Pancreas (tissue), 10 donors: ENCODE data around the gene PEAK1. TPM values are rescaled to one million over a fixed set of nuclear protein-coding genes. Genes with fewer than 3 reads are reported as not detected.
A peak's percentile ranks its signal among the peaks of the same experiment; 100 is the strongest.

Experiments used
- ATAC-seq, 4 donors: fragments of 200-7000 bp; cut with Tn5 transposase; one replicate each; pipeline versions ENCODE4 v1.8.0 to v1.9.1; 2020; ENCODE audit warnings: mild to moderate bottlenecking in 4 of 4, moderate library complexity in 4 of 4
- DNase-seq, 6 donors: peaks; one replicate each; pipeline ENCODE4 v3.0.0-alpha.2; 2020
- FAIRE-seq: peaks from 2 replicates; lab custom pipeline; 2012; peaks lifted over from hg19 to GRCh38; lab: Jason Lieb, UNC
- H3K27ac ChIP-seq, 4 donors: fragments of 200-600 bp; sonication (generic); 1 replicate in 3 of 4; 2 replicates in 1 of 4; pipeline versions ENCODE4 v1.5.0 to v1.8.0; 2020
- H3K27me3 ChIP-seq, 4 donors: fragments of 200-600 bp; one replicate each; pipeline ENCODE4 v1.8.0; 2021
- H3K36me3 ChIP-seq, 3 donors: fragments of 200-600 bp; sonication (generic) in 1 of 3; one replicate each; pipeline versions ENCODE4 v1.5.0 to v1.8.0; 2020 to 2021
- H3K4me1 ChIP-seq, 3 donors: fragments of 200-600 bp; one replicate each; pipeline ENCODE4 v1.8.0; 2021
- H3K4me3 ChIP-seq, 4 donors: fragments of 200-600 bp; sonication (generic) in 2 of 4; one replicate each; pipeline versions ENCODE4 v1.5.0 to v1.8.0; 2020 to 2021
- H3K9me3 ChIP-seq, 4 donors: fragments of 200-600 bp; one replicate each; pipeline ENCODE4 v1.8.0; 2021
- WGBS, 2 donors: extraction: QIAGEN DNeasy Blood & Tissue Kit; methylation state at CpG; one replicate each; pipeline ENCODE4 v1.1.7; 2013; 5-methylcytosine and 5-hydroxymethylcytosine counted together
- intact Hi-C, 3 donors: fragments of 100-400 bp; cut with DNase I; formaldehyde crosslinking; loops; one replicate each; pipeline versions ENCODE4 v1.11.1 to v1.14.2; 2022
- polyA plus RNA-seq, 2 donors: library from polyadenylated mRNA; stranded (reverse); fragments of 200-250 nt; gene quantifications; one replicate each; pipeline ENCODE4 v1.2.3, GENCODE V29; 2013
- total RNA-seq, 6 donors: library from RNA; stranded (reverse); fragmentation: NEBNext Ultra II Directional in 4 of 6; extraction: Animal tissue kit (Norgen Biotek cat#: 25700) in 4 of 6; gene quantifications; one replicate each; pipeline versions ENCODE4 v1.2.1 to v1.2.4, GENCODE V29; 2021 to 2023
- TF ChIP-seq, protein P1 (sequence below), 4 donors: fragments of 200-600 bp; sonication (generic) in 3 of 4; IDR thresholded peaks; one replicate each; pipeline versions ENCODE4 v1.5.0 to v1.8.0; 2021; ENCODE audit warnings: antibody characterized with exemption in 4 of 4
- donor health status: healthy with polysubstance abuse.
- donor health status: DM: no; HTN: no; CAD: no; lungs with moderate emphysema.
- donor health status: DM: no; HTN: no; CAD: no.
- donor health status: control.
- donor health status: control.
- donor health status: Bipolar disorder and iron deficiency.
- donor health status: DM: yes; HTN: yes; CAD: no.
- donor health status: DM: no; HTN: no; CAD: no.
- donor health status: DM: no; HTN: no; CAD: no.
- donor health status: DM: yes; HTN: yes; CAD: no.

The PEAK1 gene
- total and polyA plus RNA-seq, 8 donors: 1.8 to 27.6 (median 12.1) TPM

DNA sequence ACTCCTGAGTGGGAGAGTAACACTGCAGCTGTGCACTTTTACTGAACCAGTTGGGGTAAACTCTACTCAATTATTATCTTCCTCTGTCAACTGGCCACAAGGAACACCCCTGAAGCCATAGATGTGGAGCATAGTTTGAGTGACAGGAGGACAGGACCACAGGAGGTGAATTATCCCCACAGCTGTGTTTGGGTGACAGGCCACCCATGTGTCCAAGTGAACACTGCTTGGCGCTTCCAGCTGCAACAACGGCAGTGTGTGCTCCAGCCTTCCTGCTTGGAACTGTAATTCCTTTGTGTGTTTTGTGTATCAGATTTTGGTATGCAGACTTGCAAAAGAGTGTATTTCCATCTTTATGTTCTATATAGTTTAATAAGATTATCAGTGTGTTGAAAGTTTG lies 328.8 kb downstream of the PEAK1 start:
- H3K27ac ChIP-seq: no peak overlapping the region
- 90 to 92% methylated on average over 2 of the region's 2 CpGs for WGBS, 2 donors
- no peaks in the 10 kb centered on the region for H3K36me3 ChIP-seq
- TF ChIP-seq, protein P1, sequence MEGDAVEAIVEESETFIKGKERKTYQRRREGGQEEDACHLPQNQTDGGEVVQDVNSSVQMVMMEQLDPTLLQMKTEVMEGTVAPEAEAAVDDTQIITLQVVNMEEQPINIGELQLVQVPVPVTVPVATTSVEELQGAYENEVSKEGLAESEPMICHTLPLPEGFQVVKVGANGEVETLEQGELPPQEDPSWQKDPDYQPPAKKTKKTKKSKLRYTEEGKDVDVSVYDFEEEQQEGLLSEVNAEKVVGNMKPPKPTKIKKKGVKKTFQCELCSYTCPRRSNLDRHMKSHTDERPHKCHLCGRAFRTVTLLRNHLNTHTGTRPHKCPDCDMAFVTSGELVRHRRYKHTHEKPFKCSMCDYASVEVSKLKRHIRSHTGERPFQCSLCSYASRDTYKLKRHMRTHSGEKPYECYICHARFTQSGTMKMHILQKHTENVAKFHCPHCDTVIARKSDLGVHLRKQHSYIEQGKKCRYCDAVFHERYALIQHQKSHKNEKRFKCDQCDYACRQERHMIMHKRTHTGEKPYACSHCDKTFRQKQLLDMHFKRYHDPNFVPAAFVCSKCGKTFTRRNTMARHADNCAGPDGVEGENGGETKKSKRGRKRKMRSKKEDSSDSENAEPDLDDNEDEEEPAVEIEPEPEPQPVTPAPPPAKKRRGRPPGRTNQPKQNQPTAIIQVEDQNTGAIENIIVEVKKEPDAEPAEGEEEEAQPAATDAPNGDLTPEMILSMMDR (IDR thresholded peaks at IDR 0.05): no peak
- H3K9me3 ChIP-seq: no peaks in the 10 kb centered on the region
- H3K4me3 ChIP-seq: no peak overlapping the region
- no peaks in the 10 kb centered on the region for H3K27me3 ChIP-seq
- no peak for DNase-seq
- intact Hi-C loops: no loop called here
- no peaks in the 10 kb centered on the region for H3K4me1 ChIP-seq
- no peak for ATAC-seq
- FAIRE-seq: no peak

DNA sequence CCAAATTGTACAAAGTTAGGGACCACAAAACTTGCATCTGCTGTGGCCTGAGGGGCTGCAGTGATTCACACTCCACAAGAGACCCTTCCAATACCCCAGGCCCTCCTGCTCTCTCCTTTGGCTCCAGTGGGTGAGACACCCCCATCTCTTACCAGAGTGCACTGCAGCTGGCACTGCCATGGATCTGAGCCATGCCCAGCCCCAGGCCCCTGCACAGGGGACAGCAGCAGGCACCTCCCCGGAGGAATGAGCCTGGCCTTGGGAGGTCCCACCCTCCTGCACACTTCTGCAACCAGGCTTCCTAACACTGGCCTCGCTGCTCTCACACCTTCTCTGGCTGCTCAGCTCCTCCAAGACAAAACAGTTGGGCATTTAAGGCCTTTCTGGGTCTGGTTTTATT lies 332.7 kb downstream of the PEAK1 start:
- no peaks in the 10 kb centered on the region for H3K36me3 ChIP-seq
- H3K27ac ChIP-seq: no peak overlapping the region
- TF ChIP-seq, protein P1 (IDR thresholded peaks at IDR 0.05): no peak
- no peak overlapping the region for H3K4me3 ChIP-seq
- no peak for FAIRE-seq
- WGBS, 2 donors: 76 to 78% methylated on average over 2 of the region's 2 CpGs
- H3K27me3 ChIP-seq: no peaks in the 10 kb centered on the region
- intact Hi-C loops: no loop called here
- ATAC-seq: no peak
- DNase-seq: no peak
- peaks cover 0 to 5% (median 0%) of the 10 kb centered on the region in 3 donors for H3K4me1 ChIP-seq
- H3K9me3 ChIP-seq: no peaks in the 10 kb centered on the region

DNA sequence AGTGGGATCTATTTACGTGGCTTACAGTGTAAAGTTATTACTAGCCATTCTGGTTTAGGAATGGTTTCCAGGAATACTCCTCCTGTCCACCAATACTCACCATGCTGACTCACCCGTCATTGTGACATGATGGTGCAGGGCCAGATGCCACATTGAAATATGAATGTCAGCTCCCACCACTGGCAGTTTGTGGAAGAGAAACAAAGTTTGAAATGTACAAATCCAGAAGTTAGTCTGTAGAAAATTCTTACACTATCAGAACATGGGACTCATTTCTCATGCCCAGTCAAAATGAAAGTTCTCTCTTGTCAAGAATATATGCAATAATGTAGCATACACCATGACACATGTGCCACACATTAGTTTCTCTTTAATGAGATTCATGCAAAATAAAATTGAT lies 334.6 kb downstream of the PEAK1 start:
- Histone ChIP-seq H3K4me1 (peaks cover 0 to 5% (median 0%) of the 10 kb centered on the region in 3 donors), H3K36me3 (no peaks in the 10 kb centered on the region), H3K9me3 (no peaks in the 10 kb centered on the region), H3K4me3 (no peak overlapping the region), H3K27ac (no peak overlapping the region), H3K27me3 (no peaks in the 10 kb centered on the region)
- TF ChIP-seq, protein P1 (IDR thresholded peaks at IDR 0.05): no peak
- DNase-seq: no peak
- ATAC-seq: peak in 1 of 4 donors; percentile 36
- intact Hi-C loops: no loop called here
- no peak for FAIRE-seq
- WGBS, 2 donors: 36% methylated on average over 2 of the region's 2 CpGs

DNA sequence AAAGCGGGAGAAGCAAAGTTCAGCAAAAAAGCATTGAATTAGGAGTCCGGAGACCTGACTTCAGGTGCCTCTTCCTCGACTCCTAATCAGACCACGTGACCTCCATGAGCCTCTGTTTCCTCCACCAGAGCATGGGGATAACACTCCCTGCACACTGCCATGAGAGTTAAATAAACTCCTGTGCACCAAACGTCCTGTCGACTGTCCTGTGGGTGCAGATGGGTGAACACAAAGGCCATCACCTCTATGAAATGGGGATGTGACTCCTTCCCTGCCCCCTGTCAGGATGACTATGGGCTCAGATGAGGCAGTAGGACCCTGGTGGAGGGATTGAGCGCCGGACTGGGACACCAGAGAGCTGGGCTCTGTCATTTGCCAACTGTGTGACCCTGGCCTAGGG lies 335.5 kb downstream of the PEAK1 start:
- ATAC-seq (no peak), FAIRE-seq (no peak), DNase-seq (no peak)
- H3K36me3 ChIP-seq: no peaks in the 10 kb centered on the region
- H3K4me1 ChIP-seq: peaks cover 0 to 5% (median 0%) of the 10 kb centered on the region in 3 donors
- no peaks in the 10 kb centered on the region for H3K9me3 ChIP-seq
- H3K27ac ChIP-seq: no peak overlapping the region
- H3K4me3 ChIP-seq: no peak overlapping the region
- H3K27me3 ChIP-seq: no peaks in the 10 kb centered on the region
- TF ChIP-seq, protein P1 (IDR thresholded peaks at IDR 0.05): no peak
- intact Hi-C loops: no loop called here
- WGBS, 2 donors: 91% methylated on average over 8 of the region's 8 CpGs

DNA sequence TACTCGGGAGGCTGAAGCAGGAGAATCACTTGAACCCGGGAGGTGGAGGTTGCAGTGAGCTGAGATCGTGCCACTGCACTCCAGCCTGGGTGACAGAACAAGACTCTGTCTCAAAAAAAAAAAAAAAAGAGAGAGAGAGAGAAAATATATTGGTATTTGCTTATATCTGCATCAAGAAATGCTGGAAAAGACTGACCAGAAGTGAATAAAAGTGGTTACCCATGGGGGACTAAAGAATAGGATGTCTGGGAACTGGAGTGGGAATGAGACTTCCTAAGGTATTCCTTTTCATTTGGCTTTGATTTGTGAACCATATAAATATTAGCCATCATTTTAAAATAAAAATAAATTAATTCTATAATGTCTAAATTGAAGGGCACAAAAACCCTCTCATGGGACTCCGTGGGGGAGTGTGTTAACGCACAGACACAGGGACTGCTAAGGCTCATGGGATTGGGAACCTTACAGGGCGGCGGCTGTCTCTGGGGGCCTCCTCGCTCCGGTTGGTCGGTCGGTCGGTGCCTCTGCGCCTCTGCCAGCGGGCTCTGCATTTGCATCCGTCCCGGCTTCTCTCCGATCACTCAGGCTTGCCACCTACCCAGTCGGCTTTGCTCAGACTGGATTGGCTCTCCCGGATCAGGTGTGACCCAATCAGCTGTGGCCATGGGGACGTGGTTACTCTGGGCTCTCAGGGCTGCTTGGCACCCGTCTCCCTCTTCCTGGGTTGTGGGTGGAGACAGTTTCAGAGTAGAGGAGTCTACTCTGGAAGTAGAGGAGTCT lies 336.3 kb downstream of the PEAK1 start:
- Histone ChIP-seq H3K4me3 (peak overlapping the region in 2 of 4 donors; percentile 16 to 26), H3K27me3 (no peaks in the 10 kb centered on the region), H3K36me3 (no peaks in the 10 kb centered on the region), H3K4me1 (peaks cover 0 to 5% (median 0%) of the 10 kb centered on the region in 3 donors), H3K9me3 (no peaks in the 10 kb centered on the region), H3K27ac (peak overlapping the region in 2 of 4 donors; percentile 2 to 39)
- ATAC-seq (peak; percentile 99 to 100 (median 100)), DNase-seq (peak; percentile 80 to 94 (median 90)), FAIRE-seq (no peak)
- WGBS, 2 donors: 12 to 13% methylated on average over 21 of the region's 21 CpGs
- TF ChIP-seq, protein P1 (IDR thresholded peaks at IDR 0.05): no peak
- intact Hi-C loops: no loop called here
